NB4 (cell line): ENCODE measurements around the gene MAST4.

Source experiments
- DNase-seq: peaks from one replicate; pipeline ENCODE4 v3.0.0; 2010; ENCODE audit warnings: low read depth
- H3K4me3 ChIP-seq: one replicate; pipeline ENCODE4 v1.5.1; 2011; ENCODE audit warnings: mild to moderate bottlenecking, low read depth, low read length, moderate library complexity
- MYC ChIP-seq: IDR thresholded peaks from 2 replicates; pipeline ENCODE4 v1.6.1; 2011; ENCODE audit warnings: low read depth, low read length
- POLR2A ChIP-seq: IDR thresholded peaks from 2 replicates; pipeline ENCODE4 v1.6.1; 2011; ENCODE audit warnings: mild to moderate bottlenecking; ENCODE audit not compliant: insufficient read length; ENCODE audit errors: extremely low read depth
- TF ChIP-seq, protein P1 (sequence below): IDR thresholded peaks from one replicate; pipeline ENCODE4 v1.5.1; 2012; ENCODE audit warnings: low read depth, low read length
- TF ChIP-seq, protein P2 (sequence below): IDR thresholded peaks from 2 replicates; pipeline ENCODE4 v1.6.1; 2011; ENCODE audit warnings: low read depth, low read length

Gene MAST4

DNA sequence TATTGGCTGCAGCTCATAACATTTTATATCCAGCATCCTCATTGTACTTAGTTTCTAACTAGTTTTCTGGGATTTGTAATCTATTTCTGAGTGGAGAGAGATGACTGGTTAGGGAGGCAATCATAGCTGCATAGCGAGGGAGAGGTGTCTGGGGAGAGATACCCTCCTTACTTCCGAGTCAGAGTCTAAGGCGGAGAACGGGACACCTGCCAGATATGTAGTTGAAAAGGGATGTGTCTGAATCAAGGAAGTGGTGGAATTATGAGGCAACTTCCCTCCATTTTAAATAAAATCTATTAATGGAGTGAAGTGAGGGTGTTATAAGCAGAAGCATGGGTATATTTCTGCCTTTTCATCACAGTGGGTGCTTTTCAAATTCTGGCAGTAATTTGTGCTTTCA is 126.5 kb downstream of the MAST4 start:
- TF ChIP-seq MYC (no peak), POLR2A (no peak)
- DNase-seq, result no peak

DNA sequence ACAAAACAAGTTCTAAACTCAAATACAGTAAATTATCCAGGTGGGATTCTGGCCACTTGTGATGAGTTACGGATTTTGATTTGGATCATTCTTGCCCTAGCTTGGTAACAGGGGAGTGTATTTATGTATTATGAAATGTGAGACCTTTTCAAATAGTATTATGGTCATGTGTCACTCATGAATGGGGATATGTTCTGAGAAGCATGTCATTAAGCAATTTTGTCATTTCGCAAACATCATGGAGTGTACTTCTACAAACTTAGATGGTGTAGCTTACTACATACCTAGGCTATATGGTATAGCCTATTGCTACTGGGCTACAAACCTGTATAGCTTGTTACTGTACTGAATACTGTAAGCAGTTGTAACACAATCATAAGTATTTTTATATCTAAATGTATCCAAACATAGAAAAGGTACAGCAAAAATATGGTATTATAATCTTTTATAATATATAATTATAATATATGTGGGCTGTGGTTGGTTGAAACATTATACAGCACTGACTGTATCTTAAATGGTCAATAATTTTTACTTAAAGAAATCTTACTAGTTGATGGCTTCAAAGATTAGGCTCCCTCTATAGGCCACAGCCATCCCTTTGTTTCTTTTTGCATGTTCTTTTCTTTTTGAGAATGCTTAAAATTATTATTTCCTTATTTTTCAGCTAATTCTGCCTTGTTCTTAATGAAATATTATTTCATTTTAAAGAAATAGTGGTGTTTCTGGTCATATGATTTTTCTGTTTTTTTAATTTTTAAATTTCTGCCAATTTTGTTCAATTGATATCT is 128.4 kb downstream of the MAST4 start:
- DNase-seq, result no peak
- no peak overlapping the region for H3K4me3 ChIP-seq
- TF ChIP-seq MYC, result no peak

More for the DNA sequence above, 126.5 kb downstream of the MAST4 start:
- H3K4me3 ChIP-seq, result no peak overlapping the region

DNA sequence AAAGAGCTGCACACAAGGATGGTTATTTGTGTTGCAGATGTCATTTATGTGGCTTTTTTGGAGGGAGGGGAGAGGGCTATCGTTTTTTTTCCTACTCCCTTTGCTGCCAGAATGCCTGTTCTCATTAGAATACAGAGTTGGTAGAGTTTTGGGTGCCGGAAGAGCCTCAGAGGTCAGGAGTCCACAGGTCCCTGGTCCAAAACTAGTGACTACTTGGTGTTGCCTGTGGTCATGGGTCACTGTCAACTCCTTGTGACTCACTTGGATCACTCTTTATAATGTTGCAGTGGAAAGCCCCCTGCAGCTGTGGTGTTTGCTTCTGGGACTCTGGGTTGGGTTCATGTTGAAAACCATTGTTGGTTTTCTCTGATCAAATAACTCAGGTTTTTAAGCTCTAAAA is 131.4 kb downstream of the MAST4 start:
- TF ChIP-seq POLR2A (no peak), MYC (no peak)
- TF ChIP-seq, protein P1, sequence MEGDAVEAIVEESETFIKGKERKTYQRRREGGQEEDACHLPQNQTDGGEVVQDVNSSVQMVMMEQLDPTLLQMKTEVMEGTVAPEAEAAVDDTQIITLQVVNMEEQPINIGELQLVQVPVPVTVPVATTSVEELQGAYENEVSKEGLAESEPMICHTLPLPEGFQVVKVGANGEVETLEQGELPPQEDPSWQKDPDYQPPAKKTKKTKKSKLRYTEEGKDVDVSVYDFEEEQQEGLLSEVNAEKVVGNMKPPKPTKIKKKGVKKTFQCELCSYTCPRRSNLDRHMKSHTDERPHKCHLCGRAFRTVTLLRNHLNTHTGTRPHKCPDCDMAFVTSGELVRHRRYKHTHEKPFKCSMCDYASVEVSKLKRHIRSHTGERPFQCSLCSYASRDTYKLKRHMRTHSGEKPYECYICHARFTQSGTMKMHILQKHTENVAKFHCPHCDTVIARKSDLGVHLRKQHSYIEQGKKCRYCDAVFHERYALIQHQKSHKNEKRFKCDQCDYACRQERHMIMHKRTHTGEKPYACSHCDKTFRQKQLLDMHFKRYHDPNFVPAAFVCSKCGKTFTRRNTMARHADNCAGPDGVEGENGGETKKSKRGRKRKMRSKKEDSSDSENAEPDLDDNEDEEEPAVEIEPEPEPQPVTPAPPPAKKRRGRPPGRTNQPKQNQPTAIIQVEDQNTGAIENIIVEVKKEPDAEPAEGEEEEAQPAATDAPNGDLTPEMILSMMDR, result no peak
- TF ChIP-seq, protein P2, sequence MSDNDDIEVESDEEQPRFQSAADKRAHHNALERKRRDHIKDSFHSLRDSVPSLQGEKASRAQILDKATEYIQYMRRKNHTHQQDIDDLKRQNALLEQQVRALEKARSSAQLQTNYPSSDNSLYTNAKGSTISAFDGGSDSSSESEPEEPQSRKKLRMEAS, result no peak
- no peak for DNase-seq
- no peak overlapping the region for H3K4me3 ChIP-seq

DNA sequence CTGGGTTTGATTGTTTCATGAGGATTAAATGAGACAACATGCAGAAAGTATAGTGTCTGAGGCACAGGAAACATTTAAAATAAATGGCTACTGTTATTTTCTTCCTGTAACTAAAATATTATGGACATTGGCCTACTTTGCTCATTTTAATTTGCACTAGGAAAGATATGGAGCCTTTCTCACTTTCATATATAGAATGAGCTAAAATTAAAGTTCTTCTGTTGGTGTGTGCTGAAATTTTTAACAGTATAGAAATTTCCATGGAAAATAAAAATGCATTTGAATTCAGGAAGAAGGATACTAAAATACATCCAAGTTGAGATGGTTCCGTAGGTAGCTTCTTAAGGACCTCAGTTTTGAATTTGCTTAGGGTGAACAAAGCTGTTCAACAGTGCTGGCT is 131.9 kb downstream of the MAST4 start:
- no peak for DNase-seq
- H3K4me3 ChIP-seq, result no peak overlapping the region
- no peak for TF ChIP-seq POLR2A
- TF ChIP-seq, protein P2, result no peak
- no peak for TF ChIP-seq MYC
- TF ChIP-seq, protein P1, result no peak

DNA sequence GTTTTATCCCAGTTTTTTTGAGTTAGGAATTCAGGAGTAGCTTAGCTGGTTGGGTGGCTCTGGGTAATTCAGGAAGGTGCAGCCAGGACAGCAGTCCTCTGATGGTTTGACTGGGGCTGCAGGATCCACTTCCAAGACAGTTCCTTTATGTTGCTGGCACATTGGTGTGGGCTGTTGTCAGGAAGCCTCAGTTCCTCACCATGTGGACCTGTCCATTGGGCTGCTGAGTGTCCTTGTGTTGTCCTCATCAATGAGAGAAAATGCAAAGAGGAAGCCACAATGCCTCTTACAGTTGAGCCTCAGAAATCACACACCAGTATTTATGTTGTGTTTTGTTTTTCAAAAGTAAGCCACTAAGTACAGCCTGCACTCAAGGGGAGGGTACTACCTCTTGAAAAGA is 140.9 kb downstream of the MAST4 start:
- no peak overlapping the region for H3K4me3 ChIP-seq
- no peak for DNase-seq
- TF ChIP-seq, protein P2, result no peak
- no peak for TF ChIP-seq MYC
- TF ChIP-seq, protein P1, result no peak
- TF ChIP-seq POLR2A, result no peak

DNA sequence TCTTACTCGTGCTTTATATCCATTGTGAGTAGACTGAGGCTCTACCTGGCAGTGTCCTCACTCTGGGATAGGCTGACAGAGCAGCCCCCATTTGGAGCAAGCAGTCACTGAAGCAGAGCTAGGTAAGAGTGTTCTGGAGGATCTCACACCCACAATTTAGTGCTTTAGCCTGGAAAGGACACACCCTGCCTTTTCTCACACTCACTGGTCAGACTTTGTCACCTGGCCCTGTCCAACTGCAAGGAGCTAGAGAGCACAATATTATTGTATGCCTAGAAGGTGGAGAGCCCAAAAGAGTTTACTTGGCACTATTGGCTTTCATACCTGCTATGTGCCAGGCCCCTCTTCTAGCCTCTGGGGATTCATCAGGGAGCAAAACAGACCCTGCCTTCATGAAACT is 141.9 kb downstream of the MAST4 start:
- TF ChIP-seq, protein P1, result no peak
- no peak for TF ChIP-seq POLR2A
- no peak for TF ChIP-seq MYC
- TF ChIP-seq, protein P2, result no peak
- DNase-seq, result no peak
- no peak overlapping the region for H3K4me3 ChIP-seq

DNA sequence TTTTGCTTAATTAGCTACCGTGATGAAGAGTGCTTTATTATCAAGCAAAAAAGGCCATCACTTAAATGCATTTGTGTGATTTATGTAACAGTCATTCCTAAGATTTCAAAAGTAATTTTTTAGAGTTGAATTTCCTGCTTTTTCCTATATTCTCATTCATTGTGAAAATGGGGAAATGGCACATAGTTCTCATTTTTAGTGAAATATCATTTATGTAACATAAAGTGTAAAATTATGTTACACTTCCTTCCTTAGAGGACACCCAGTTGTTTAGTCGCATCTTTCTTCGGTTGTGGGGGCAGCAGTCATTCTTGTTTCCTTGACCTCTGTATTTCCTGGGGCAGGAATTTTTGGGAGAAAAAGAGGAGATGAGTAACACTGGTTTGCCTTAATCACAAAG is 142.8 kb downstream of the MAST4 start:
- TF ChIP-seq POLR2A, result no peak
- TF ChIP-seq, protein P2, result no peak
- TF ChIP-seq MYC, result no peak
- TF ChIP-seq, protein P1, result no peak
- no peak for DNase-seq
- H3K4me3 ChIP-seq, result no peak overlapping the region
